H1 (cell line): ENCODE data around the gene STK11. TPM values are rescaled to one million over a fixed set of nuclear protein-coding genes. Genes with fewer than 3 reads are reported as not detected.

Experiments used
- CTCF ChIA-PET: fragments of 300-600 bp; sonication (Branson Sonifier 250); formaldehyde crosslinking; loops from one replicate; lab custom pipeline; 2021; ENCODE audit not compliant: partially characterized antibody; lab: Charles Lee
- POLR2A ChIA-PET: fragments of 300-600 bp; sonication (Branson Sonifier 250); formaldehyde crosslinking; loops from one replicate; lab custom pipeline; 2021; ENCODE audit warnings: inconsistent platforms; ENCODE audit not compliant: partially characterized antibody; lab: Charles Lee
- DNase-seq, 2 experiments: peaks; one replicate each; pipeline versions ENCODE4 v3.0.0 to v3.0.0-alpha.2; 2010 to 2022; ENCODE audit warnings: low spot score in 2 of 2, low read depth in 1 of 2, mixed read lengths in 1 of 2
- FAIRE-seq: peaks from 2 replicates; lab custom pipeline; 2011; peaks lifted over from hg19 to GRCh38; lab: Jason Lieb, UNC
- H2AFZ ChIP-seq: 2 replicates; pipeline ENCODE4 v1.8.1; 2012; ENCODE audit warnings: low read length, inconsistent platforms
- H2AK5ac ChIP-seq: 2 replicates; pipeline ENCODE4 v1.6.1; 2013; ENCODE audit warnings: low read depth, low read length
- H2BK120ac ChIP-seq: replicated peaks from 2 replicates; pipeline ENCODE3; 2013; ENCODE audit warnings: low read depth, low read length, inconsistent platforms
- H2BK12ac ChIP-seq: 2 replicates; pipeline ENCODE4 v1.6.1; 2013; ENCODE audit warnings: low read depth, low read length
- H2BK15ac ChIP-seq: 2 replicates; pipeline ENCODE4 v1.6.1; 2013; ENCODE audit warnings: low read length
- H2BK20ac ChIP-seq: 2 replicates; pipeline ENCODE4 v1.6.1; 2013; ENCODE audit warnings: low read length
- H2BK5ac ChIP-seq: 2 replicates; pipeline ENCODE4 v1.6.1; 2013; ENCODE audit warnings: low read depth, low read length
- H3K14ac ChIP-seq: 2 replicates; pipeline ENCODE4 v1.6.1; 2013; ENCODE audit warnings: inconsistent platforms; ENCODE audit not compliant: insufficient read length
- H3K18ac ChIP-seq: 2 replicates; pipeline ENCODE4 v1.6.1; 2013; ENCODE audit warnings: low read length; ENCODE audit errors: extremely low read depth
- H3K23ac ChIP-seq: 2 replicates; pipeline ENCODE4 v1.6.1; 2013; ENCODE audit warnings: inconsistent platforms; ENCODE audit not compliant: insufficient read length
- H3K23me2 ChIP-seq: 2 replicates; pipeline ENCODE4 v1.6.1; 2013; ENCODE audit warnings: low read depth, low read length
- H3K27ac ChIP-seq: 2 replicates; pipeline ENCODE4 v1.6.1; 2011; ENCODE audit warnings: low read depth, low read length, inconsistent platforms
- H3K27me3 ChIP-seq, 4 experiments: replicated peaks in 1 of 4; 1 replicate in 1 of 4; 2 replicates in 3 of 4; pipeline versions ENCODE4 v1.6.1 to v1.8.1; 2011 to 2013; ENCODE audit warnings: low read length in 3 of 4, mild to moderate bottlenecking in 3 of 4, inconsistent platforms in 2 of 4, mixed read lengths in 2 of 4, moderate library complexity in 1 of 4; ENCODE audit not compliant: control insufficient read depth in 3 of 4, insufficient read depth in 3 of 4; ENCODE audit errors: extremely low read depth in 1 of 4
- H3K36me3 ChIP-seq, 4 experiments: 2 replicates each; pipeline versions ENCODE4 v1.6.1 to v1.8.1; 2011 to 2013; ENCODE audit warnings: mild to moderate bottlenecking in 4 of 4, low read length in 3 of 4, moderate library complexity in 2 of 4, control low read depth in 1 of 4, inconsistent platforms in 1 of 4; ENCODE audit not compliant: insufficient read depth in 4 of 4, control insufficient read depth in 2 of 4
- H3K4ac ChIP-seq: replicated peaks from 2 replicates; pipeline ENCODE3; 2013; ENCODE audit warnings: low read length, low read depth, mixed read lengths, inconsistent platforms; ENCODE audit not compliant: insufficient read length
- H3K4me1 ChIP-seq, 4 experiments: replicated peaks in 1 of 4; 1 replicate in 1 of 4; 2 replicates in 3 of 4; pipeline versions ENCODE4 v1.6.1 to v1.8.1; 2011 to 2013; ENCODE audit warnings: low read length in 3 of 4, inconsistent platforms in 2 of 4, mixed read lengths in 1 of 4; ENCODE audit not compliant: insufficient read depth in 4 of 4, control insufficient read depth in 3 of 4
- H3K4me2 ChIP-seq, 2 experiments: 2 replicates each; pipeline versions ENCODE4 v1.6.1 to v1.8.1; 2011 to 2013; ENCODE audit warnings: low read depth in 2 of 2, low read length in 2 of 2, control low read depth in 1 of 2, inconsistent platforms in 1 of 2, mild to moderate bottlenecking in 1 of 2; ENCODE audit not compliant: insufficient read depth in 1 of 2
- H3K4me3 ChIP-seq, 4 experiments: fragments of 200-600, 300-600 bp in 1 of 4; sonication (generic), shearing (Covaris generic), sonication (Bioruptor Twin) in 1 of 4; 2 replicates each; pipeline versions ENCODE4 v1.5.1 to v1.8.1; 2011 to 2016; ENCODE audit warnings: low read length in 4 of 4, low read depth in 3 of 4, control low read depth in 2 of 4, inconsistent platforms in 2 of 4, mild to moderate bottlenecking in 2 of 4, mixed read lengths in 1 of 4, moderate library complexity in 1 of 4; ENCODE audit not compliant: insufficient read depth in 2 of 4; ENCODE audit errors: extremely low read depth in 1 of 4
- H3K56ac ChIP-seq: replicated peaks from 2 replicates; pipeline ENCODE3; 2013; ENCODE audit warnings: low read depth, mild to moderate bottlenecking, mixed read lengths, low read length, inconsistent platforms; ENCODE audit not compliant: insufficient read length
- H3K79me1 ChIP-seq: 2 replicates; pipeline ENCODE4 v1.6.1; 2013; ENCODE audit warnings: low read depth, low read length, control low read depth
- H3K79me2 ChIP-seq, 2 experiments: 2 replicates each; pipeline versions ENCODE4 v1.6.1 to v1.8.1; 2012 to 2013; ENCODE audit warnings: low read length in 2 of 2, mild to moderate bottlenecking in 2 of 2, inconsistent platforms in 1 of 2; ENCODE audit not compliant: insufficient read depth in 2 of 2, control insufficient read depth in 1 of 2
- H3K9ac ChIP-seq, 4 experiments: replicated peaks in 1 of 4; 1 replicate in 1 of 4; 2 replicates in 3 of 4; pipeline versions ENCODE4 v1.6.1 to v1.8.1; 2011 to 2013; ENCODE audit warnings: low read depth in 3 of 4, low read length in 3 of 4, control low read depth in 2 of 4, mild to moderate bottlenecking in 2 of 4, moderate library complexity in 2 of 4, inconsistent platforms in 1 of 4; ENCODE audit errors: extremely low read depth in 1 of 4
- H3K9me3 ChIP-seq, 2 experiments: 2 replicates each; pipeline versions ENCODE4 v1.6.1 to v1.8.1; 2012 to 2013; ENCODE audit warnings: mild to moderate bottlenecking in 2 of 2, moderate library complexity in 2 of 2, control low read depth in 1 of 2, inconsistent platforms in 1 of 2, low read depth in 1 of 2, low read length in 1 of 2, mixed read lengths in 1 of 2; ENCODE audit not compliant: insufficient read depth in 2 of 2
- H4K20me1 ChIP-seq, 2 experiments: replicated peaks in 1 of 2; 2 replicates each; pipeline versions ENCODE3 to v1.8.1; 2011 to 2013; ENCODE audit warnings: inconsistent platforms in 2 of 2, low read length in 2 of 2, mild to moderate bottlenecking in 1 of 2; ENCODE audit not compliant: insufficient read depth in 2 of 2, control insufficient read depth in 1 of 2
- H4K5ac ChIP-seq: 2 replicates; pipeline ENCODE4 v1.6.1; 2013; ENCODE audit warnings: low read length, low read depth, mixed read lengths, inconsistent platforms; ENCODE audit not compliant: insufficient read length
- H4K8ac ChIP-seq: 2 replicates; pipeline ENCODE4 v1.8.0; 2013; ENCODE audit warnings: mild to moderate bottlenecking, moderate library complexity, low read length, inconsistent platforms; ENCODE audit not compliant: insufficient read depth; ENCODE audit errors: extremely low read depth
- H4K91ac ChIP-seq: replicated peaks from 2 replicates; pipeline ENCODE3; 2013; ENCODE audit warnings: low read length, mixed read lengths, inconsistent platforms; ENCODE audit not compliant: insufficient read length
- PHF8 ChIP-seq: fragments of 200-600 bp; sonication (generic); conservative IDR thresholded peaks from 2 replicates; pipeline ENCODE4 v1.7.1; 2012; ENCODE audit warnings: low read depth, mild to moderate bottlenecking, inconsistent platforms, low read length, moderate library complexity
- RAD21 ChIP-seq, 2 experiments: IDR thresholded peaks in 1 of 2; conservative IDR thresholded peaks in 1 of 2; 2 replicates each; pipeline ENCODE4 v1.6.1; 2011; ENCODE audit warnings: low read depth in 2 of 2, low read length in 2 of 2, improper control_type of control experiment in 1 of 2, inconsistent platforms in 1 of 2, mild to moderate bottlenecking in 1 of 2, moderate library complexity in 1 of 2
- WGBS, 2 experiments: shearing (Covaris generic) in 1 of 2; methylation state at CpG; one replicate each; pipeline versions ENCODE4 v1.1.6 to v1.1.7; 2013 to 2015; ENCODE audit warnings: low lambda C conversion rate in 2 of 2, mixed read lengths in 2 of 2, inconsistent platforms in 1 of 2, low coverage in 1 of 2, missing lambda C conversion rate in 1 of 2; ENCODE audit not compliant: insufficient replicate concordance in 2 of 2, insufficient coverage in 1 of 2, insufficient read length in 1 of 2; ENCODE audit errors: extremely low coverage in 1 of 2, missing lambda C conversion rate in 1 of 2; 5-methylcytosine and 5-hydroxymethylcytosine counted together
- polyA plus RNA-seq, 7 experiments: library from polyadenylated mRNA; depleted of rRNA in 3 of 7; stranded (reverse) in 5 of 7; unstranded in 2 of 7; fragments of >200 nt in 5 of 7; fragments of 200-250 nt in 2 of 7; gene quantifications; 1 replicate in 5 of 7; 2 replicates in 1 of 7; 4 replicates in 1 of 7; pipeline versions ENCODE4 v1.2.1 to v1.2.3, GENCODE V29; 2011 to 2013; ENCODE audit warnings: missing spikeins in 2 of 7, mixed read lengths in 2 of 7
- total RNA-seq: library from RNA; stranded (reverse); fragmentation: NEBNext Ultra II Directional; extraction: Animal tissue kit (Norgen Biotek cat#: 25700); gene quantifications from 2 replicates; pipeline ENCODE4 v1.2.1, GENCODE V29; 2021
- TF ChIP-seq, protein P1 (sequence below): IDR thresholded peaks from 2 replicates; pipeline ENCODE4 v1.6.1; 2012; ENCODE audit warnings: low read length, inconsistent platforms

Gene STK11
- total and polyA plus RNA-seq, 2 of the 8 experiments (the other 6 are each of a cell fraction or from before 2014, with no cell fraction given), result 45.3 to 70.7 TPM

DNA sequence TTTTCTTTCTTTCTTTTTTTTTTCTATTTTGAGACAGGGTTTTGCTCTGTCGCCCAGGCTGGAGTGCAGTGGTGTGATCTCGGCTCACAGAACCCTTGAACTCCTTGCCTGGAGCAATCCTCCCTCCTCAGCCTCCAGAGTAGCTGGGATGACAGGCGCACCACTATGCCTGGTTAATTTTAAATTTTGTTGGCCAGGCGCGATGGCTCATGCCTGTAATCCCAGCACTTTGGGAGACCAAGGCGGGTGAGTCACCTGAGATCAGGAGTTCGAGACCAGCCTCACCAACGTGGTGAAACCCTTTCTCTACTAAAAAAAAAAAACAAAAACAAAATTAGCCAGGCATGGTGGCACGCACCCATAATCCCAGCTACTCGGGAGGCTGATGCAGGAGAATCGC lies 22.9 kb upstream of the STK11 start:
- no peaks in the 10 kb centered on the region for H3K36me3 ChIP-seq
- no peak overlapping the region for H3K23ac ChIP-seq
- no peak overlapping the region for H3K9ac ChIP-seq
- no peak overlapping the region for H2BK120ac ChIP-seq
- H3K79me1 ChIP-seq, result no peaks in the 10 kb centered on the region
- H4K8ac ChIP-seq, result no peak overlapping the region
- no peak overlapping the region for H2AFZ ChIP-seq
- no peaks in the 10 kb centered on the region for H3K27me3 ChIP-seq
- H2BK20ac ChIP-seq, result no peak overlapping the region
- no peaks in the 10 kb centered on the region for H4K20me1 ChIP-seq
- H3K4ac ChIP-seq, result no peak overlapping the region
- no peak overlapping the region for H3K27ac ChIP-seq
- H2BK15ac ChIP-seq, result no peak overlapping the region
- ChIA-PET CTCF (interaction anchor here (0.9 to 2.9 kb wide), 4 partner anchors 9 to 102 kb away, joined by 3 to 7 read pairs (median 4); no protein-coding TSS in a partner anchor), POLR2A (interaction anchor here (0.7 to 1.7 kb wide), 2 partner anchors 10 to 101 kb away, joined by 3 to 4 read pairs; no protein-coding TSS in a partner anchor)
- DNase-seq (no peak), FAIRE-seq (no peak)
- H3K4me2 ChIP-seq, result no peak overlapping the region
- H3K4me3 ChIP-seq, result no peak overlapping the region
- no peak overlapping the region for H4K91ac ChIP-seq
- no peak overlapping the region for H4K5ac ChIP-seq
- H2BK12ac ChIP-seq, result no peak overlapping the region
- H3K23me2 ChIP-seq, result no peaks in the 10 kb centered on the region
- H3K79me2 ChIP-seq, result no peaks in the 10 kb centered on the region
- H3K4me1 ChIP-seq, result peaks cover 3 to 16% (median 9%) of the 10 kb centered on the region in 4 experiments
- no peak overlapping the region for H3K56ac ChIP-seq
- H3K9me3 ChIP-seq, result no peaks in the 10 kb centered on the region
- H2BK5ac ChIP-seq, result no peak overlapping the region
- H3K18ac ChIP-seq, result no peak overlapping the region
- TF ChIP-seq RAD21 (IDR thresholded peaks at IDR 0.05 in 1 of 2, conservative IDR thresholded peaks at IDR 0.05 in 1 of 2; ENCODE audit: low read depth in 2 of 2, low read length in 2 of 2) (no peak), PHF8 (no peak)
- TF ChIP-seq, protein P1, sequence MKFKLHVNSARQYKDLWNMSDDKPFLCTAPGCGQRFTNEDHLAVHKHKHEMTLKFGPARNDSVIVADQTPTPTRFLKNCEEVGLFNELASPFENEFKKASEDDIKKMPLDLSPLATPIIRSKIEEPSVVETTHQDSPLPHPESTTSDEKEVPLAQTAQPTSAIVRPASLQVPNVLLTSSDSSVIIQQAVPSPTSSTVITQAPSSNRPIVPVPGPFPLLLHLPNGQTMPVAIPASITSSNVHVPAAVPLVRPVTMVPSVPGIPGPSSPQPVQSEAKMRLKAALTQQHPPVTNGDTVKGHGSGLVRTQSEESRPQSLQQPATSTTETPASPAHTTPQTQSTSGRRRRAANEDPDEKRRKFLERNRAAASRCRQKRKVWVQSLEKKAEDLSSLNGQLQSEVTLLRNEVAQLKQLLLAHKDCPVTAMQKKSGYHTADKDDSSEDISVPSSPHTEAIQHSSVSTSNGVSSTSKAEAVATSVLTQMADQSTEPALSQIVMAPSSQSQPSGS, result no peak
- WGBS, 2 experiments, result 100% methylated on average over 1 of the region's 11 CpGs; no CpG with 5 or more reads in 1 of the 2 experiments
- no peak overlapping the region for H2AK5ac ChIP-seq
- no peak overlapping the region for H3K14ac ChIP-seq
